IMR-90 (cell line): ENCODE data around the gene FN3KRP. TPM values are rescaled to one million over a fixed set of nuclear protein-coding genes. Genes with fewer than 3 reads are reported as not detected.

Experiments
- ATAC-seq: fragments of 200-7000 bp; cut with Tn5 transposase; 2 replicates; pipeline ENCODE4 v1.9.1; 2020; ENCODE audit warnings: low read depth, mild to moderate bottlenecking, moderate library complexity
- BruUV-seq: library from RNA; stranded (reverse); fragments of 400-500 nt; replicated peaks from 2 replicates; lab custom pipeline; 2021; lab: Mats Ljungman, UMichigan
- CTCF ChIA-PET: fragments of 300-600 bp; formaldehyde crosslinking; extraction: SDS; loops from one replicate; lab custom pipeline; 2021; ENCODE audit warnings: antibody characterized with exemption; lab: Yijun Ruan, JAX
- POLR2A ChIA-PET: fragments of 300-600 bp; sonication (Branson Sonifier 250); formaldehyde crosslinking; loops from one replicate; lab custom pipeline; 2022; ENCODE audit warnings: antibody characterized with exemption; ENCODE audit not compliant: unreplicated experiment; lab: Charles Lee
- DNase-seq: peaks from one replicate; pipeline ENCODE4 v3.0.0; 2013
- H2AFZ ChIP-seq: replicated peaks from 2 replicates; pipeline ENCODE3; 2013; ENCODE audit warnings: low read length, mild to moderate bottlenecking; ENCODE audit not compliant: poor library complexity
- H2AK5ac ChIP-seq: 2 replicates; pipeline ENCODE4 v1.6.1; 2013; ENCODE audit warnings: low read depth, low read length, inconsistent platforms
- H2AK9ac ChIP-seq: replicated peaks from 2 replicates; pipeline ENCODE3; 2013; ENCODE audit warnings: mild to moderate bottlenecking, low read depth, low read length, moderate library complexity; ENCODE audit not compliant: poor library complexity
- H2BK120ac ChIP-seq: 2 replicates; pipeline ENCODE4 v1.6.1; 2013; ENCODE audit warnings: low read depth, low read length, inconsistent platforms
- H2BK15ac ChIP-seq: 3 replicates; pipeline ENCODE4 v1.6.1; 2013; ENCODE audit warnings: low read depth, low read length, inconsistent platforms
- H2BK20ac ChIP-seq: 2 replicates; pipeline ENCODE4 v1.6.1; 2013; ENCODE audit warnings: low read depth, mild to moderate bottlenecking, inconsistent platforms, low read length, moderate library complexity
- H2BK5ac ChIP-seq: 2 replicates; pipeline ENCODE4 v1.6.1; 2013; ENCODE audit warnings: mild to moderate bottlenecking, low read depth, low read length, inconsistent platforms; ENCODE audit not compliant: poor library complexity, severe bottlenecking
- H3K14ac ChIP-seq: replicated peaks from 2 replicates; pipeline ENCODE4 v1.6.1; 2013; ENCODE audit warnings: low read depth, low read length, inconsistent platforms
- H3K18ac ChIP-seq: 2 replicates; pipeline ENCODE4 v1.6.1; 2013; ENCODE audit warnings: low read depth, low read length, control low read depth
- H3K23ac ChIP-seq: 2 replicates; pipeline ENCODE4 v1.6.1; 2013; ENCODE audit warnings: low read depth, low read length, inconsistent platforms
- H3K27ac ChIP-seq: 2 replicates; pipeline ENCODE4 v1.5.1; 2013; ENCODE audit warnings: mild to moderate bottlenecking, control low read depth, low read length; ENCODE audit not compliant: insufficient read depth
- H3K27me3 ChIP-seq: 2 replicates; pipeline ENCODE4 v1.6.1; 2013; ENCODE audit warnings: low read length; ENCODE audit not compliant: control insufficient read depth, insufficient read depth
- H3K36me3 ChIP-seq: 2 replicates; pipeline ENCODE4 v1.6.1; 2013; ENCODE audit warnings: low read length, mixed read lengths; ENCODE audit not compliant: control insufficient read depth, insufficient read depth
- H3K4ac ChIP-seq: 2 replicates; pipeline ENCODE4 v1.6.1; 2013; ENCODE audit warnings: low read depth, low read length, inconsistent platforms
- H3K4me1 ChIP-seq: 2 replicates; pipeline ENCODE4 v1.6.1; 2013; ENCODE audit warnings: low read length, mixed read lengths; ENCODE audit not compliant: control insufficient read depth, insufficient read depth
- H3K4me2 ChIP-seq: 2 replicates; pipeline ENCODE4 v1.6.1; 2013; ENCODE audit warnings: low read depth, mild to moderate bottlenecking, control low read depth, low read length, moderate library complexity
- H3K4me3 ChIP-seq: 2 replicates; pipeline ENCODE4 v1.5.1; 2013; ENCODE audit warnings: low read depth, mild to moderate bottlenecking, control low read depth, low read length, moderate library complexity; ENCODE audit not compliant: insufficient read depth
- H3K56ac ChIP-seq: 2 replicates; pipeline ENCODE4 v1.6.1; 2013; ENCODE audit warnings: low read length, inconsistent platforms; ENCODE audit not compliant: insufficient read depth; ENCODE audit errors: extremely low read depth
- H3K79me1 ChIP-seq, 2 experiments: 2 replicates each; pipeline ENCODE4 v1.6.1; 2013; ENCODE audit warnings: low read length in 2 of 2, inconsistent platforms in 1 of 2, low read depth in 1 of 2
- H3K9ac ChIP-seq: 2 replicates; pipeline ENCODE4 v1.6.1; 2013; ENCODE audit warnings: low read depth, low read length, control low read depth
- H3K9me1 ChIP-seq: 2 replicates; pipeline ENCODE4 v1.6.1; 2013; ENCODE audit warnings: low read length, inconsistent platforms; ENCODE audit not compliant: insufficient read depth
- H3K9me3 ChIP-seq: 2 replicates; pipeline ENCODE4 v1.6.1; 2013; ENCODE audit warnings: low read length; ENCODE audit not compliant: control insufficient read depth, insufficient read depth
- H4K20me1 ChIP-seq: 2 replicates; pipeline ENCODE4 v1.6.1; 2013; ENCODE audit warnings: low read length, inconsistent platforms; ENCODE audit not compliant: insufficient read depth
- H4K5ac ChIP-seq: 2 replicates; pipeline ENCODE4 v1.6.1; 2013; ENCODE audit warnings: mild to moderate bottlenecking, low read depth, low read length, control low read depth
- H4K8ac ChIP-seq, 2 experiments: 2 replicates each; pipeline ENCODE4 v1.6.1; 2013; ENCODE audit warnings: low read depth in 2 of 2, low read length in 2 of 2, control low read depth in 1 of 2, inconsistent platforms in 1 of 2
- H4K91ac ChIP-seq: 2 replicates; pipeline ENCODE4 v1.6.1; 2013; ENCODE audit warnings: low read depth, low read length, inconsistent platforms; ENCODE audit not compliant: insufficient read depth
- BHLHE40 ChIP-seq: fragments of 150-350 bp; IDR thresholded peaks from 2 replicates; pipeline ENCODE4 v1.6.1; 2016; ENCODE audit warnings: mild to moderate bottlenecking, low read depth, low read length
- CEBPB ChIP-seq: IDR thresholded peaks from 2 replicates; pipeline ENCODE4 v1.6.1; 2012; ENCODE audit warnings: low read depth, low read length, improper control_type of control experiment
- CHD1 ChIP-seq: IDR thresholded peaks from 2 replicates; pipeline ENCODE4 v1.6.1; 2012; ENCODE audit warnings: low read depth, low read length, improper control_type of control experiment
- FOS ChIP-seq: fragments of 150-350 bp; IDR thresholded peaks from 2 replicates; pipeline ENCODE4 v1.6.1; 2016; ENCODE audit warnings: low read depth, low read length
- MAFK ChIP-seq: IDR thresholded peaks from 2 replicates; pipeline ENCODE4 v1.6.1; 2012; ENCODE audit warnings: low read depth, low read length, improper control_type of control experiment
- MAZ ChIP-seq: IDR thresholded peaks from 2 replicates; pipeline ENCODE4 v1.6.1; 2012; ENCODE audit warnings: low read depth, mild to moderate bottlenecking, low read length, improper control_type of control experiment, moderate library complexity, borderline replicate concordance
- MXI1 ChIP-seq: IDR thresholded peaks from 2 replicates; pipeline ENCODE4 v1.6.1; 2012; ENCODE audit warnings: low read depth, mild to moderate bottlenecking, low read length, moderate library complexity, borderline replicate concordance
- NFE2L2 ChIP-seq: fragments of 150-350 bp; IDR thresholded peaks from 2 replicates; pipeline ENCODE4 v1.6.1; 2016; ENCODE audit warnings: low read depth, mild to moderate bottlenecking, low read length
- POLR2A ChIP-seq: IDR thresholded peaks from 2 replicates; pipeline ENCODE4 v1.6.1; 2012; ENCODE audit warnings: mild to moderate bottlenecking, low read depth, low read length
- RAD21 ChIP-seq: IDR thresholded peaks from 2 replicates; pipeline ENCODE4 v1.6.1; 2012; ENCODE audit warnings: low read length, improper control_type of control experiment
- RCOR1 ChIP-seq: IDR thresholded peaks from 2 replicates; pipeline ENCODE4 v1.6.1; 2012; ENCODE audit warnings: mild to moderate bottlenecking, low read length, improper control_type of control experiment; ENCODE audit not compliant: insufficient replicate concordance
- RFX5 ChIP-seq: IDR thresholded peaks from 2 replicates; pipeline ENCODE4 v1.8.0; 2012; ENCODE audit warnings: low read depth, mild to moderate bottlenecking, low read length, moderate library complexity
- SMC3 ChIP-seq: fragments of 150-350 bp; IDR thresholded peaks from 2 replicates; pipeline ENCODE4 v1.6.1; 2016; ENCODE audit warnings: low read depth, mild to moderate bottlenecking, antibody characterized with exemption, low read length, moderate library complexity
- USF2 ChIP-seq: fragments of 150-350 bp; IDR thresholded peaks from 2 replicates; pipeline ENCODE4 v1.6.1; 2017; ENCODE audit warnings: mild to moderate bottlenecking, antibody characterized with exemption, low read length, low read depth
- WGBS, 2 experiments: methylation state at CpG; one replicate each; pipeline versions ENCODE4 v1.1.5 to v1.1.7; 2013; ENCODE audit warnings: missing lambda C conversion rate in 2 of 2; ENCODE audit not compliant: insufficient read length in 1 of 2; ENCODE audit errors: extremely low coverage in 2 of 2; 5-methylcytosine and 5-hydroxymethylcytosine counted together
- dilution Hi-C: fragments of 300-500 bp; cut with HindIII; formaldehyde crosslinking; loops from one replicate; pipeline ENCODE4 v1.14.3; 2018; ENCODE audit warnings: low sequenced_read_pairs; ENCODE audit not compliant: unreplicated experiment
- in situ Hi-C: fragments of 300-500 bp; cut with MboI; formaldehyde crosslinking; loops from 3 replicates; pipeline ENCODE4 v1.14.3; 2019; ENCODE audit warnings: low sequenced_read_pairs, inconsistent platforms, mixed read lengths
- intact Hi-C: fragments of 100-400 bp; cut with micrococcal nuclease; formaldehyde crosslinking; loops from 2 replicates; pipeline ENCODE4 v1.10.0; 2022
- polyA plus RNA-seq, 3 experiments: library from polyadenylated mRNA; depleted of rRNA; stranded (reverse); fragments of >200 nt; gene quantifications; 2 replicates each; pipeline ENCODE4 v1.2.3, GENCODE V29; 2012; ENCODE audit warnings: low replicate concordance in 1 of 3
- total RNA-seq: library from RNA; depleted of rRNA; stranded (reverse); fragments of >200 nt; gene quantifications from 2 replicates; pipeline ENCODE4 v1.2.3, GENCODE V29; 2012
- TF ChIP-seq, protein P1 (sequence below): fragments of 150-350 bp; IDR thresholded peaks from 2 replicates; pipeline ENCODE4 v1.6.1; 2016; ENCODE audit warnings: low read depth, mild to moderate bottlenecking, low read length, moderate library complexity, borderline replicate concordance
- TF ChIP-seq, protein P2 (sequence below): conservative IDR thresholded peaks from 2 replicates; pipeline ENCODE4 v1.5.1; 2012; ENCODE audit warnings: mild to moderate bottlenecking, low read depth, low read length, improper control_type of control experiment

FN3KRP gene
- total and polyA plus RNA-seq, 2 of the 4 experiments (the other 2 are of a cell fraction), result 18.6 to 20.3 TPM

- H4K8ac ChIP-seq, result no peak overlapping the region
- H2AK5ac ChIP-seq, result no peak overlapping the region
- H3K27ac ChIP-seq, result no peak overlapping the region
- no peak overlapping the region for H2BK5ac ChIP-seq
- DNase-seq (no peak), ATAC-seq (no peak)
- no peaks in the 10 kb centered on the region for H3K27me3 ChIP-seq
- H3K23ac ChIP-seq, result peak overlapping the region; percentile 66; the same call in 1 of the 2 replicates
- no peak overlapping the region for H3K18ac ChIP-seq
- dilution Hi-C loops, result no loop called here
- peaks cover 10% of the 10 kb centered on the region for H3K9me1 ChIP-seq
- H3K4me1 ChIP-seq, result peaks cover 4% of the 10 kb centered on the region
- no peak overlapping the region for H4K5ac ChIP-seq
- H4K20me1 ChIP-seq, result peaks cover 16% of the 10 kb centered on the region
- POLR2A ChIA-PET, result no interaction called here
- in situ Hi-C loops, result no loop called here
- no peak overlapping the region for H4K91ac ChIP-seq
- no peak overlapping the region for H3K56ac ChIP-seq
- BruUV-seq, result no TSS peak
- H3K14ac ChIP-seq, result no peak overlapping the region
- no peak overlapping the region for H3K4me3 ChIP-seq
- intact Hi-C loops, result no loop called here
- H3K4me2 ChIP-seq, result no peak overlapping the region
- H3K36me3 ChIP-seq, result peaks cover 3% of the 10 kb centered on the region
- H2BK120ac ChIP-seq, result no peak overlapping the region
- no peak overlapping the region for H2AFZ ChIP-seq
- H3K9ac ChIP-seq, result no peak overlapping the region
- TF ChIP-seq RFX5 (no peak), SMC3 (no peak), RAD21 (no peak), FOS (no peak), USF2 (no peak), POLR2A (no peak), MXI1 (no peak), CEBPB (no peak), NFE2L2 (no peak), MAFK (no peak), CHD1 (no peak), RCOR1 (no peak), BHLHE40 (no peak), MAZ (no peak)
- TF ChIP-seq, protein P1, sequence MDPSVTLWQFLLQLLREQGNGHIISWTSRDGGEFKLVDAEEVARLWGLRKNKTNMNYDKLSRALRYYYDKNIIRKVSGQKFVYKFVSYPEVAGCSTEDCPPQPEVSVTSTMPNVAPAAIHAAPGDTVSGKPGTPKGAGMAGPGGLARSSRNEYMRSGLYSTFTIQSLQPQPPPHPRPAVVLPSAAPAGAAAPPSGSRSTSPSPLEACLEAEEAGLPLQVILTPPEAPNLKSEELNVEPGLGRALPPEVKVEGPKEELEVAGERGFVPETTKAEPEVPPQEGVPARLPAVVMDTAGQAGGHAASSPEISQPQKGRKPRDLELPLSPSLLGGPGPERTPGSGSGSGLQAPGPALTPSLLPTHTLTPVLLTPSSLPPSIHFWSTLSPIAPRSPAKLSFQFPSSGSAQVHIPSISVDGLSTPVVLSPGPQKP, result no peak
- TF ChIP-seq, protein P2, sequence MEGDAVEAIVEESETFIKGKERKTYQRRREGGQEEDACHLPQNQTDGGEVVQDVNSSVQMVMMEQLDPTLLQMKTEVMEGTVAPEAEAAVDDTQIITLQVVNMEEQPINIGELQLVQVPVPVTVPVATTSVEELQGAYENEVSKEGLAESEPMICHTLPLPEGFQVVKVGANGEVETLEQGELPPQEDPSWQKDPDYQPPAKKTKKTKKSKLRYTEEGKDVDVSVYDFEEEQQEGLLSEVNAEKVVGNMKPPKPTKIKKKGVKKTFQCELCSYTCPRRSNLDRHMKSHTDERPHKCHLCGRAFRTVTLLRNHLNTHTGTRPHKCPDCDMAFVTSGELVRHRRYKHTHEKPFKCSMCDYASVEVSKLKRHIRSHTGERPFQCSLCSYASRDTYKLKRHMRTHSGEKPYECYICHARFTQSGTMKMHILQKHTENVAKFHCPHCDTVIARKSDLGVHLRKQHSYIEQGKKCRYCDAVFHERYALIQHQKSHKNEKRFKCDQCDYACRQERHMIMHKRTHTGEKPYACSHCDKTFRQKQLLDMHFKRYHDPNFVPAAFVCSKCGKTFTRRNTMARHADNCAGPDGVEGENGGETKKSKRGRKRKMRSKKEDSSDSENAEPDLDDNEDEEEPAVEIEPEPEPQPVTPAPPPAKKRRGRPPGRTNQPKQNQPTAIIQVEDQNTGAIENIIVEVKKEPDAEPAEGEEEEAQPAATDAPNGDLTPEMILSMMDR, result no peak
- no peak overlapping the region for H2BK20ac ChIP-seq
- H2AK9ac ChIP-seq, result peak overlapping the region; percentile 72
- no peak overlapping the region for H2BK15ac ChIP-seq
- no CpG with 5 or more reads among the region's 7 CpGs for WGBS, 2 experiments
- CTCF ChIA-PET, result interaction anchor here (0.6 kb wide), 1 partner anchor 28 kb away, joined by 3 read pairs; no protein-coding TSS in a partner anchor
- H3K79me1 ChIP-seq, result peaks cover 32 to 64% of the 10 kb centered on the region in 2 experiments
- H3K4ac ChIP-seq, result no peak overlapping the region
- H3K9me3 ChIP-seq, result no peaks in the 10 kb centered on the region
Measured at GRCh38 chr17:82756166-82756565, 39.7 kb downstream of the FN3KRP start.
